Activated T-helper 9 cell treated with anti-CD3 and anti-CD28 coated beads, Interleukin-2, amount 50 U/mL, for 16 hours (primary cell): ENCODE results near the gene ADAM11.
"Not testable (repeated sequence)": the region's sequence is repeated elsewhere in the genome, so short reads cannot be mapped to it uniquely, and the experiment has no call there.

Source experiments
- DNase-seq: peaks from one replicate; pipeline ENCODE4 v3.0.0-alpha.2; 2020; ENCODE audit warnings: low read depth

Gene ADAM11

GRCh38 chr17:44758414-44759085 lies at the start of gene ADAM11:
TSS of gene ADAM11 (plus strand) at chr17:44758988. CDS start at chr17:44759200, 212 bp downstream.
- no peak for DNase-seq

GRCh38 chr17:44719444-44719843 lies 39.3 kb upstream of the ADAM11 start:
- no peak for DNase-seq

GRCh38 chr17:44722254-44722653 lies 36.5 kb upstream of the ADAM11 start:
- no peak for DNase-seq

GRCh38 chr17:44726121-44726520 lies 32.7 kb upstream of the ADAM11 start:
- not testable (repeated sequence) for DNase-seq

GRCh38 chr17:44733753-44734152 lies 25.0 kb upstream of the ADAM11 start:
- DNase-seq = no peak

- DNase-seq = no peak
Measured at GRCh38 chr17:44734272-44734671, 24.5 kb upstream of the ADAM11 start.

- DNase-seq = no peak
Measured at GRCh38 chr17:44736551-44737240, 22.1 kb upstream of the ADAM11 start.

GRCh38 chr17:44738214-44738906 lies 20.4 kb upstream of the ADAM11 start:
- DNase-seq = no peak

- DNase-seq = no peak
Measured at GRCh38 chr17:44741316-44741715, 17.5 kb upstream of the ADAM11 start.

GRCh38 chr17:44745301-44745700 lies 13.5 kb upstream of the ADAM11 start:
- no peak for DNase-seq

- not testable (repeated sequence) for DNase-seq
Measured at GRCh38 chr17:44745738-44746137, 13.1 kb upstream of the ADAM11 start.

- no peak for DNase-seq
Measured at GRCh38 chr17:44747566-44747965, 11.2 kb upstream of the ADAM11 start.

GRCh38 chr17:44749076-44749979 lies 9.5 kb upstream of the ADAM11 start:
- no peak for DNase-seq

GRCh38 chr17:44749980-44750318 lies 8.8 kb upstream of the ADAM11 start:
- DNase-seq = no peak

GRCh38 chr17:44751331-44751730 lies 7.5 kb upstream of the ADAM11 start:
- DNase-seq = no peak

GRCh38 chr17:44751806-44752205 lies 7.0 kb upstream of the ADAM11 start:
- no peak for DNase-seq

GRCh38 chr17:44752953-44753861 lies 5.6 kb upstream of the ADAM11 start:
- no peak for DNase-seq

- no peak for DNase-seq
Measured at GRCh38 chr17:44754276-44754675, 4.5 kb upstream of the ADAM11 start.

- DNase-seq = not testable (repeated sequence)
Measured at GRCh38 chr17:44755180-44755579, 3.6 kb upstream of the ADAM11 start.

GRCh38 chr17:44757045-44757917 lies 1.5 kb upstream of the ADAM11 start:
- DNase-seq = no peak
